Measurements from ENCODE around the gene RALB.

DNA sequence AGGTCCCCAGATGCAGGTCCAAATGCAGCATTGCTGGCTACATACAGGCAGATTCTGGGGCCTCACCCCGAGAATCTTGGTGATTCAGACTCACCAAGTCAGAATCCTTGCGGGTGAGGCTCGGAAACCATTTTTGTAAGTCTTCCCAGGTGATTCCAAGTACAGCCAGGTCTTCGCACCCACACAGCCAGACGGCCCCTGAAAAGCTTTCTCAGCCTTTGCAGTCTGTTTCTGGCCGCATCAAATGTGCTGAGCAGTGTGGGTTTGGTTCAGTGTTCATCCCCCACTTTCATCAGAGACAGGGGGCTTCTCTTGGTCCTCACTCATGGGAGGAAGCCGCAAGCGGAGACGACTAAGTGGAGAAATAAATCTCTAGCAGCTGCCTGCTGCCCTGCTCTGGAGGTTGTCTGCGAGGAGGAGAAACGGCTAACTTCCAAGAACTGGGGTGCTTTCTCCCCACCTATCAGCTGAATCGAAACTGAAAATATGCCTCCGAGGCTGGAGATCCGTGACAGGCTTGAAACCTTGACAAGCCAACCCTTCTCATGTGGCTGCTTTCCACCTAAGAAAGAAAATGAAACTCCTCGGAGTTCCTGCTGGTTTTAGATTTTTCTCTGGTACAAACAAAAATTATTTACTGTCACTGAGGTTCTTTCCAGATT, 20.5 kb upstream of the RALB start:
- TF ChIP-seq, protein P1, sequence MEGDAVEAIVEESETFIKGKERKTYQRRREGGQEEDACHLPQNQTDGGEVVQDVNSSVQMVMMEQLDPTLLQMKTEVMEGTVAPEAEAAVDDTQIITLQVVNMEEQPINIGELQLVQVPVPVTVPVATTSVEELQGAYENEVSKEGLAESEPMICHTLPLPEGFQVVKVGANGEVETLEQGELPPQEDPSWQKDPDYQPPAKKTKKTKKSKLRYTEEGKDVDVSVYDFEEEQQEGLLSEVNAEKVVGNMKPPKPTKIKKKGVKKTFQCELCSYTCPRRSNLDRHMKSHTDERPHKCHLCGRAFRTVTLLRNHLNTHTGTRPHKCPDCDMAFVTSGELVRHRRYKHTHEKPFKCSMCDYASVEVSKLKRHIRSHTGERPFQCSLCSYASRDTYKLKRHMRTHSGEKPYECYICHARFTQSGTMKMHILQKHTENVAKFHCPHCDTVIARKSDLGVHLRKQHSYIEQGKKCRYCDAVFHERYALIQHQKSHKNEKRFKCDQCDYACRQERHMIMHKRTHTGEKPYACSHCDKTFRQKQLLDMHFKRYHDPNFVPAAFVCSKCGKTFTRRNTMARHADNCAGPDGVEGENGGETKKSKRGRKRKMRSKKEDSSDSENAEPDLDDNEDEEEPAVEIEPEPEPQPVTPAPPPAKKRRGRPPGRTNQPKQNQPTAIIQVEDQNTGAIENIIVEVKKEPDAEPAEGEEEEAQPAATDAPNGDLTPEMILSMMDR (conservative IDR thresholded peaks at IDR 0.05 in 1 of 2, IDR thresholded peaks at IDR 0.05 in 1 of 2; ENCODE audit: low read depth in 1 of 2, low read length in 2 of 2) = no peak
- no peak for TF ChIP-seq EZH2 (IDR thresholded peaks at IDR 0.05; ENCODE audit: low read length, missing control alignments)
